ENCODE results near the gene PCSK9.

PCSK9 gene

DNA sequence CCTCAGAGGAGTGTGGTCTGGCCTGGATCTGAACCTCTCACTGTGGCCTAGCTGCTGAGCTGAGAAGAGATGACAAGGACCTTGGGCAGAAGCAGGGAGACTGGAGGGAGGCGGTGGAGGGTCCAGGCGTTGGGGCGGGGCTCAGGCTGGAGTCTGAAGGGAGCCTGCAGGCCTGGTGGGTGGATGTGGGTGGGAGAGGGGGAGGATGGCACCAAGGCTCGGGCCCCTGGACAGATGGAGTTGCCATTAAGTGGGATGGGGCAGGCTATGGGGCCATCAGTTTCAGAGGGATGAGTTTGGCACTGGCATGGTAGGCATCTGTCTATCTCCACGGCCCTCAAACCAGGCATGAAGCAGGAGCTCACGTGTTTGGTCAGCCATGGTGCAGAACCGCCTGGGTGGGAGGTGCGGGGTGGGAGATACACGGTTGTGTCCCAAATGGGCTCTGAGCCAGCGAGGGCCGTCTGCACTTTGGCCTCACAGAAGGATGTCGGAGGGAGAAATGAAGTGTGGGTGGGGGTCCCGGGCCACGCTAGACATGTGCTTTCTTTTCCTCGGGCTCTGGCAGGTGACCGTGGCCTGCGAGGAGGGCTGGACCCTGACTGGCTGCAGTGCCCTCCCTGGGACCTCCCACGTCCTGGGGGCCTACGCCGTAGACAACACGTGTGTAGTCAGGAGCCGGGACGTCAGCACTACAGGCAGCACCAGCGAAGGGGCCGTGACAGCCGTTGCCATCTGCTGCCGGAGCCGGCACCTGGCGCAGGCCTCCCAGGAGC is 23.6 kb downstream of the PCSK9 start:
- Histone ChIP-seq H3K9me3 (ENCODE audit: control insufficient read depth, low read depth, low read length) (no peaks in the 10 kb centered on the region), H3K36me3 (ENCODE audit: control insufficient read depth, low read depth, low read length) (peaks cover 39% of the 10 kb centered on the region), H3K4me1 (ENCODE audit: control insufficient read depth, low read depth, low read length) (no peaks in the 10 kb centered on the region), H3K27me3 (ENCODE audit: control insufficient read depth, insufficient read depth, low read length) (no peaks in the 10 kb centered on the region), H3K9ac (ENCODE audit: low read length) (no peak overlapping the region), H3K27ac (ENCODE audit: low read length) (no peak overlapping the region), H3K4me3 (ENCODE audit: low read length) (no peak overlapping the region)

GRCh38 chr1:55063577-55063942 is 24.2 kb downstream of the PCSK9 start:
- H3K4me1 ChIP-seq (ENCODE audit: control insufficient read depth, low read depth, low read length): no peaks in the 10 kb centered on the region
- H3K36me3 ChIP-seq (ENCODE audit: control insufficient read depth, low read depth, low read length): peaks cover 42% of the 10 kb centered on the region
- H3K27ac ChIP-seq (ENCODE audit: low read length): no peak overlapping the region
- H3K9ac ChIP-seq (ENCODE audit: low read length): no peak overlapping the region
- no peaks in the 10 kb centered on the region for H3K9me3 ChIP-seq (ENCODE audit: control insufficient read depth, low read depth, low read length)
- H3K4me3 ChIP-seq (ENCODE audit: low read length): no peak overlapping the region
- no peaks in the 10 kb centered on the region for H3K27me3 ChIP-seq (ENCODE audit: control insufficient read depth, insufficient read depth, low read length)

DNA sequence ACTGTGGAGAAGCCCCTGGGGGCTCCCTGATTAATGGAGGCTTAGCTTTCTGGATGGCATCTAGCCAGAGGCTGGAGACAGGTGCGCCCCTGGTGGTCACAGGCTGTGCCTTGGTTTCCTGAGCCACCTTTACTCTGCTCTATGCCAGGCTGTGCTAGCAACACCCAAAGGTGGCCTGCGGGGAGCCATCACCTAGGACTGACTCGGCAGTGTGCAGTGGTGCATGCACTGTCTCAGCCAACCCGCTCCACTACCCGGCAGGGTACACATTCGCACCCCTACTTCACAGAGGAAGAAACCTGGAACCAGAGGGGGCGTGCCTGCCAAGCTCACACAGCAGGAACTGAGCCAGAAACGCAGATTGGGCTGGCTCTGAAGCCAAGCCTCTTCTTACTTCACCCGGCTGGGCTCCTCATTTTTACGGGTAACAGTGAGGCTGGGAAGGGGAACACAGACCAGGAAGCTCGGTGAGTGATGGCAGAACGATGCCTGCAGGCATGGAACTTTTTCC is 24.8 kb downstream of the PCSK9 start:
- Histone ChIP-seq H3K4me3 (ENCODE audit: low read length) (no peak overlapping the region), H3K36me3 (ENCODE audit: control insufficient read depth, low read depth, low read length) (peaks cover 48% of the 10 kb centered on the region), H3K27ac (ENCODE audit: low read length) (no peak overlapping the region), H3K9me3 (ENCODE audit: control insufficient read depth, low read depth, low read length) (no peaks in the 10 kb centered on the region), H3K4me1 (ENCODE audit: control insufficient read depth, low read depth, low read length) (no peaks in the 10 kb centered on the region), H3K27me3 (ENCODE audit: control insufficient read depth, insufficient read depth, low read length) (no peaks in the 10 kb centered on the region), H3K9ac (ENCODE audit: low read length) (no peak overlapping the region)

- H3K9ac ChIP-seq (ENCODE audit: low read length): no peak overlapping the region
- no peaks in the 10 kb centered on the region for H3K27me3 ChIP-seq (ENCODE audit: control insufficient read depth, insufficient read depth, low read length)
- peaks cover 45% of the 10 kb centered on the region for H3K36me3 ChIP-seq (ENCODE audit: control insufficient read depth, low read depth, low read length)
- H3K27ac ChIP-seq (ENCODE audit: low read length): no peak overlapping the region
- H3K9me3 ChIP-seq (ENCODE audit: control insufficient read depth, low read depth, low read length): no peaks in the 10 kb centered on the region
- H3K4me1 ChIP-seq (ENCODE audit: control insufficient read depth, low read depth, low read length): no peaks in the 10 kb centered on the region
- no peak overlapping the region for H3K4me3 ChIP-seq (ENCODE audit: low read length)
Measured at GRCh38 chr1:55064861-55065263, 25.5 kb downstream of the PCSK9 start.

DNA sequence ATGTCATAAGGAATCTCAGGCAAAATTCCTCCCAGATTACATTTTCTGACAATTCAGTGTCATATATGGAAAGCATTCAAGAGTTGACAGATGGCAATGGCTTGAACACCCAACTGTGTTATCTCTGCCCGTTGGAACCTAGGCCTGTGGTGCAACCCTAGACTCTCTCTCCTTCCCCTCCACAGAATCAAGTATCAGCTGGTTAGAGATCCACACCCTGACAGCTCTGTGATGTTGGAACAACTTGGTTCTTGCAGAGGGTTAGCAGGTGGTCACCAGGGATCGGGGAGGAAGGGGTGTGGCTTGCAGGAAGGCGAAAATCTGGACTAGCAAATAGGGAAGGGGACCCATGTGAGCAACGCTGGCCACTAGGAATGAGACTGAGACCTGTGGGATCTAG is 26.3 kb downstream of the PCSK9 start:
- Histone ChIP-seq H3K27me3 (ENCODE audit: control insufficient read depth, insufficient read depth, low read length) (no peaks in the 10 kb centered on the region), H3K9me3 (ENCODE audit: control insufficient read depth, low read depth, low read length) (no peaks in the 10 kb centered on the region), H3K9ac (ENCODE audit: low read length) (no peak overlapping the region), H3K27ac (ENCODE audit: low read length) (no peak overlapping the region), H3K4me3 (ENCODE audit: low read length) (no peak overlapping the region), H3K4me1 (ENCODE audit: control insufficient read depth, low read depth, low read length) (no peaks in the 10 kb centered on the region), H3K36me3 (ENCODE audit: control insufficient read depth, low read depth, low read length) (peaks cover 46% of the 10 kb centered on the region)

DNA sequence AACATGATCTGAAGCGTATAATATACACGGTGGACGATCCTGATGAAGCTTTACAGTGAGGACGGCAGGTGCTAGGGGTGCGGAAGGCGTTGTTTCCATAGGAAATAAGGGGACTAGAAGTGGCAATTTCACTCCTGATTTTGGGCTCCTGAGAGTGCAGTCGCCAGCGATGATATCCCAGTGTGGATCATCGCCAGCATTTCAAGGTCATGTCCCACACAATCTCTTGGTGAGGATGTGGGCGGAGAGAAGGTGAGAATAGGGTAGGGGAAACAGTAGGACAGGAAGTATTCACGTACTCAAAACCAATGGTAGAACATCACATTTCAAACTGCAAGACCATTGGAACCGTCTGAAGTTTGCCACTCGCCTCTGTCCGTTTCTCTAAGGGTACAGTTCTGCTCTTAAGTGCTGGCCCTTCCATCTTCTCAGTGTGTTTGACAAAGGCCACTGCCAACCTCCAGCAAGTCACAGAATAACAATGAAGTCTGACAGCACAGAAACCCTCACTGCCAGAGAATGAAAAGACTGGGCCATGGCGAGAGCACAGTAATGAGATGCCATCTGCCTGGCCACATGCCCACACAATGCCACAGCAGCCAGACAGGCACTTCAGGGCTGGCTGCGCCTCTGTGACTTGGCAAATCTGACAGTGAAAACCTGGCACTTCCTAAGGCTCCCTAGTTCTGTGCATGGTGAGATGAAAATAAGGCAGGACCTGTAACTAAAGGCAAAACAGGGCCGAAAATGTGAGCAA is 27.9 kb downstream of the PCSK9 start:
- Histone ChIP-seq H3K36me3 (ENCODE audit: control insufficient read depth, low read depth, low read length) (peaks cover 50% of the 10 kb centered on the region), H3K4me1 (ENCODE audit: control insufficient read depth, low read depth, low read length) (no peaks in the 10 kb centered on the region), H3K27ac (ENCODE audit: low read length) (no peak overlapping the region), H3K9ac (ENCODE audit: low read length) (no peak overlapping the region), H3K27me3 (ENCODE audit: control insufficient read depth, insufficient read depth, low read length) (no peaks in the 10 kb centered on the region), H3K4me3 (ENCODE audit: low read length) (no peak overlapping the region), H3K9me3 (ENCODE audit: control insufficient read depth, low read depth, low read length) (no peaks in the 10 kb centered on the region)

GRCh38 chr1:55067914-55068313 is 28.6 kb downstream of the PCSK9 start:
- Histone ChIP-seq H3K27me3 (ENCODE audit: control insufficient read depth, insufficient read depth, low read length) (no peaks in the 10 kb centered on the region), H3K27ac (ENCODE audit: low read length) (no peak overlapping the region), H3K4me3 (ENCODE audit: low read length) (no peak overlapping the region), H3K9ac (ENCODE audit: low read length) (no peak overlapping the region), H3K36me3 (ENCODE audit: control insufficient read depth, low read depth, low read length) (peaks cover 55% of the 10 kb centered on the region), H3K9me3 (ENCODE audit: control insufficient read depth, low read depth, low read length) (no peaks in the 10 kb centered on the region), H3K4me1 (ENCODE audit: control insufficient read depth, low read depth, low read length) (no peaks in the 10 kb centered on the region)

- no peak overlapping the region for H3K4me3 ChIP-seq (ENCODE audit: low read length)
- peaks cover 62% of the 10 kb centered on the region for H3K36me3 ChIP-seq (ENCODE audit: control insufficient read depth, low read depth, low read length)
- H3K27ac ChIP-seq (ENCODE audit: low read length): no peak overlapping the region
- H3K9ac ChIP-seq (ENCODE audit: low read length): no peak overlapping the region
- no peaks in the 10 kb centered on the region for H3K27me3 ChIP-seq (ENCODE audit: control insufficient read depth, insufficient read depth, low read length)
- H3K9me3 ChIP-seq (ENCODE audit: control insufficient read depth, low read depth, low read length): no peaks in the 10 kb centered on the region
- no peaks in the 10 kb centered on the region for H3K4me1 ChIP-seq (ENCODE audit: control insufficient read depth, low read depth, low read length)
Measured at GRCh38 chr1:55068638-55069037, 29.3 kb downstream of the PCSK9 start.

- Histone ChIP-seq H3K36me3 (ENCODE audit: control insufficient read depth, low read depth, low read length) (peaks cover 69% of the 10 kb centered on the region), H3K4me1 (ENCODE audit: control insufficient read depth, low read depth, low read length) (no peaks in the 10 kb centered on the region), H3K9ac (ENCODE audit: low read length) (no peak overlapping the region), H3K27me3 (ENCODE audit: control insufficient read depth, insufficient read depth, low read length) (no peaks in the 10 kb centered on the region), H3K27ac (ENCODE audit: low read length) (no peak overlapping the region), H3K9me3 (ENCODE audit: control insufficient read depth, low read depth, low read length) (no peaks in the 10 kb centered on the region), H3K4me3 (ENCODE audit: low read length) (no peak overlapping the region)
Measured at GRCh38 chr1:55069280-55069679, 29.9 kb downstream of the PCSK9 start.

- H3K9me3 ChIP-seq (ENCODE audit: control insufficient read depth, low read depth, low read length): no peaks in the 10 kb centered on the region
- H3K4me3 ChIP-seq (ENCODE audit: low read length): no peak overlapping the region
- peaks cover 79% of the 10 kb centered on the region for H3K36me3 ChIP-seq (ENCODE audit: control insufficient read depth, low read depth, low read length)
- H3K9ac ChIP-seq (ENCODE audit: low read length): no peak overlapping the region
- no peaks in the 10 kb centered on the region for H3K4me1 ChIP-seq (ENCODE audit: control insufficient read depth, low read depth, low read length)
- no peaks in the 10 kb centered on the region for H3K27me3 ChIP-seq (ENCODE audit: control insufficient read depth, insufficient read depth, low read length)
- H3K27ac ChIP-seq (ENCODE audit: low read length): no peak overlapping the region
Measured at GRCh38 chr1:55070293-55071164, 31.2 kb downstream of the PCSK9 start.

- Histone ChIP-seq H3K36me3 (ENCODE audit: control insufficient read depth, low read depth, low read length) (peaks cover 84% of the 10 kb centered on the region), H3K9ac (ENCODE audit: low read length) (no peak overlapping the region), H3K27ac (ENCODE audit: low read length) (no peak overlapping the region), H3K9me3 (ENCODE audit: control insufficient read depth, low read depth, low read length) (no peaks in the 10 kb centered on the region), H3K4me1 (ENCODE audit: control insufficient read depth, low read depth, low read length) (no peaks in the 10 kb centered on the region), H3K27me3 (ENCODE audit: control insufficient read depth, insufficient read depth, low read length) (no peaks in the 10 kb centered on the region), H3K4me3 (ENCODE audit: low read length) (no peak overlapping the region)
Measured at GRCh38 chr1:55071477-55071876, 32.1 kb downstream of the PCSK9 start.

Measured in iPS-18a (cell line).